Colonic mucosa (tissue), 4 donors: ENCODE measurements around the gene POP7. TPM values are rescaled to one million over a fixed set of nuclear protein-coding genes. Genes with fewer than 3 reads are reported as not detected.
"Not testable (repeated sequence)": the region's sequence is repeated elsewhere in the genome, so short reads cannot be mapped to it uniquely, and the experiment has no call there.

Source experiments
- DNase-seq: peaks from one replicate; pipeline ENCODE4 v3.0.0-alpha.2; 2020
- H3K27ac ChIP-seq: fragments of 200-600 bp; one replicate; pipeline ENCODE4 v1.8.0; 2021
- H3K27me3 ChIP-seq: fragments of 200-600 bp; one replicate; pipeline ENCODE4 v1.8.0; 2021
- H3K36me3 ChIP-seq: fragments of 200-600 bp; one replicate; pipeline ENCODE4 v1.8.0; 2021
- H3K4me1 ChIP-seq: fragments of 200-600 bp; one replicate; pipeline ENCODE4 v1.8.0; 2021; ENCODE audit warnings: mild to moderate bottlenecking
- H3K4me3 ChIP-seq: fragments of 200-600 bp; one replicate; pipeline ENCODE4 v1.8.0; 2021
- H3K9ac ChIP-seq, 2 donors: one replicate each; pipeline ENCODE4 v1.7.0; 2013; ENCODE audit warnings: control low read depth in 2 of 2, low read depth in 2 of 2, low read length in 2 of 2
- H3K9me3 ChIP-seq: fragments of 200-600 bp; one replicate; pipeline ENCODE4 v1.8.0; 2021
- CTCF ChIP-seq: fragments of 200-600 bp; IDR thresholded peaks from one replicate; pipeline ENCODE4 v1.8.0; 2022; ENCODE audit warnings: antibody characterized with exemption, mild to moderate bottlenecking
- intact Hi-C: fragments of 100-400 bp; cut with DNase I; formaldehyde crosslinking; loops from one replicate; pipeline ENCODE4 v1.14.1; 2022
- total RNA-seq, 2 donors: library from RNA; stranded (reverse); fragmentation: NEBNext Ultra II Directional in 1 of 2; extraction: Animal tissue kit (Norgen Biotek cat#: 25700) in 1 of 2; gene quantifications; one replicate each; pipeline ENCODE4 v1.2.1, GENCODE V29; 2021
- donor health status: healthy.
- donor health status: DM: no; HTN: no; CAD: no.
- donor health status: DM: no; HTN: no; CAD: no.

The POP7 gene
- total RNA-seq, 2 donors from 2014 or later = 28.8 to 43.4 TPM

- no peak overlapping the region for H3K9ac ChIP-seq
- no peaks in the 10 kb centered on the region for H3K9me3 ChIP-seq
- no peaks in the 10 kb centered on the region for H3K36me3 ChIP-seq
- no peak overlapping the region for H3K27ac ChIP-seq
- intact Hi-C loops = no loop called here
- H3K4me1 ChIP-seq = peaks cover 5% of the 10 kb centered on the region
- H3K27me3 ChIP-seq = peaks cover 23% of the 10 kb centered on the region
- DNase-seq = no peak
- TF ChIP-seq CTCF = no peak
- H3K4me3 ChIP-seq = no peak overlapping the region
Observed at GRCh38 chr7:100720671-100721504, 15.0 kb downstream of the POP7 start.

GRCh38 chr7:100721505-100721812 lies 15.5 kb downstream of the POP7 start:
- Histone ChIP-seq H3K9ac (no peak overlapping the region), H3K9me3 (no peaks in the 10 kb centered on the region), H3K4me3 (no peak overlapping the region), H3K27ac (no peak overlapping the region), H3K4me1 (peaks cover 5% of the 10 kb centered on the region), H3K27me3 (peaks cover 23% of the 10 kb centered on the region), H3K36me3 (no peaks in the 10 kb centered on the region)
- no peak for TF ChIP-seq CTCF
- DNase-seq = no peak
- intact Hi-C loops = no loop called here

- Histone ChIP-seq H3K9me3 (no peaks in the 10 kb centered on the region), H3K4me3 (no peak overlapping the region), H3K27me3 (peaks cover 23% of the 10 kb centered on the region), H3K36me3 (no peaks in the 10 kb centered on the region), H3K27ac (no peak overlapping the region), H3K9ac (no peak overlapping the region), H3K4me1 (peaks cover 5% of the 10 kb centered on the region)
- intact Hi-C loops = no loop called here
- no peak for DNase-seq
- no peak for TF ChIP-seq CTCF
Observed at GRCh38 chr7:100722480-100723212, 16.7 kb downstream of the POP7 start.

- H3K27me3 ChIP-seq = peaks cover 23% of the 10 kb centered on the region
- no peaks in the 10 kb centered on the region for H3K36me3 ChIP-seq
- peaks cover 5% of the 10 kb centered on the region for H3K4me1 ChIP-seq
- intact Hi-C loops = no loop called here
- no peak for DNase-seq
- H3K9me3 ChIP-seq = no peaks in the 10 kb centered on the region
- H3K27ac ChIP-seq = no peak overlapping the region
- H3K9ac ChIP-seq = no peak overlapping the region
- TF ChIP-seq CTCF = no peak
- no peak overlapping the region for H3K4me3 ChIP-seq
Observed at GRCh38 chr7:100723732-100724275, 17.9 kb downstream of the POP7 start.

GRCh38 chr7:100724364-100724763 lies 18.4 kb downstream of the POP7 start:
- intact Hi-C loops, H3K4me3 ChIP-seq, H3K36me3 ChIP-seq, DNase-seq, H3K9ac ChIP-seq, H3K27ac ChIP-seq, H3K4me1 ChIP-seq, H3K9me3 ChIP-seq: not testable (repeated sequence)
- H3K27me3 ChIP-seq = peaks cover 23% of the 10 kb centered on the region
